Heart right ventricle (tissue), 16 donors: ENCODE data around the gene TIAL1. TPM values are rescaled to one million over a fixed set of nuclear protein-coding genes. Genes with fewer than 3 reads are reported as not detected.

Experiments used
- ATAC-seq, 8 donors: fragments of 200-7000 bp; cut with Tn5 transposase; one replicate each; pipeline ENCODE4 v1.9.1; 2020; ENCODE audit warnings: mild to moderate bottlenecking in 8 of 8, moderate library complexity in 8 of 8, moderate number of reproducible peaks in 1 of 8
- DNase-seq, 2 donors: peaks; one replicate each; pipeline ENCODE4 v3.0.0-alpha.2; 2020
- H3K27ac ChIP-seq, 10 donors: fragments of 200-600 bp; sonication (generic) in 2 of 10; one replicate each; pipeline versions ENCODE4 v1.5.0 to v1.8.0; 2020 to 2022; ENCODE audit warnings: mild to moderate bottlenecking in 3 of 10
- H3K27me3 ChIP-seq, 7 donors: fragments of 200-600 bp; one replicate each; pipeline ENCODE4 v1.8.0; 2021 to 2022; ENCODE audit warnings: mild to moderate bottlenecking in 2 of 7
- H3K36me3 ChIP-seq, 9 donors: fragments of 200-600 bp; sonication (generic) in 1 of 9; one replicate each; pipeline versions ENCODE4 v1.5.0 to v1.8.0; 2020 to 2022; ENCODE audit warnings: mild to moderate bottlenecking in 2 of 9
- H3K4me1 ChIP-seq, 9 donors: fragments of 200-600 bp; sonication (generic) in 1 of 9; one replicate each; pipeline versions ENCODE4 v1.5.0 to v1.8.0; 2020 to 2022; ENCODE audit warnings: mild to moderate bottlenecking in 4 of 9
- H3K4me3 ChIP-seq, 10 donors: fragments of 200-600 bp; sonication (generic) in 2 of 10; one replicate each; pipeline versions ENCODE4 v1.5.0 to v1.8.0; 2020 to 2022; ENCODE audit warnings: mild to moderate bottlenecking in 7 of 10, moderate library complexity in 2 of 10
- H3K9me3 ChIP-seq, 11 donors: fragments of 200-600 bp in 10 of 11; sonication (generic) in 2 of 11; one replicate each; pipeline versions ENCODE4 v1.5.0 to v1.8.0; 2013 to 2022; ENCODE audit warnings: mild to moderate bottlenecking in 2 of 11, control low read depth in 1 of 11, moderate library complexity in 1 of 11
- WGBS, 2 donors: extraction: QIAGEN DNeasy Blood & Tissue Kit; methylation state at CpG; one replicate each; pipeline ENCODE4 v1.1.7; 2013; ENCODE audit warnings: inconsistent platforms in 1 of 2; 5-methylcytosine and 5-hydroxymethylcytosine counted together
- intact Hi-C, 10 donors: fragments of 100-400 bp; cut with DNase I; formaldehyde crosslinking; loops; one replicate each; pipeline versions ENCODE4 v1.11.1 to v1.14.2; 2022
- polyA plus RNA-seq, 2 donors: library from polyadenylated mRNA; stranded (reverse); fragments of 200-250 nt; gene quantifications; one replicate each; pipeline ENCODE4 v1.2.3, GENCODE V29; 2013
- total RNA-seq, 10 donors: library from RNA; stranded (reverse); fragmentation: NEBNext Ultra II Directional in 3 of 10; extraction: Animal tissue kit (Norgen Biotek cat#: 25700) in 3 of 10; gene quantifications; one replicate each; pipeline versions ENCODE4 v1.2.1 to v1.2.4, GENCODE V29; 2021 to 2023
- TF ChIP-seq, protein P1 (sequence below), 9 donors: fragments of 200-600 bp; sonication (generic) in 2 of 9; IDR thresholded peaks; one replicate each; pipeline versions ENCODE4 v1.5.0 to v1.8.0; 2021 to 2022; ENCODE audit warnings: antibody characterized with exemption in 9 of 9, mild to moderate bottlenecking in 5 of 9, moderate library complexity in 1 of 9
- donor health status: Arrhythmogenic right ventricular cardiomyopathy.
- donor health status: ischemic (EF 13 %, LVEDD 7.1; RV severe dilation, severe dysfunction).
- donor health status: healthy with polysubstance abuse.
- donor health status: DM: no; HTN: yes; CAD: no.
- donor health status: DM: no; HTN: no; CAD: no.
- donor health status: ischemic (EF 25% LVEDD 6.9; RV normal size, moderate dysfunction).
- donor health status: ischemic (EF 25% LVEDD 5.7; RV mildly dilated, moderate dysfunction).
- donor health status: healthy.
- donor health status: DM: yes; HTN: yes; CAD: no.
- donor health status: Ischemic cardiomyopathy.
- donor health status: ischemic (EF 35%, LVEDD 5.7; RV mildly dilated, moderate dysfunction).
- donor health status: nonischemic (EF 11% LVEDD 7.7; RV severe dilation, severe dysfunction).
- donor health status: DM: yes; HTN: yes; CAD: no.
- donor health status: PGD.
- donor health status: ischemic (EF 29% LVEDD 5.4; RV normal size, mild dysfunction).
- donor health status: nonischemic (EF 23%, LVEDD 6.1; RV moderate dilation, normal function).

The TIAL1 gene
- total and polyA plus RNA-seq, 12 donors = 35.9 to 94.6 (median 69.9) TPM

DNA sequence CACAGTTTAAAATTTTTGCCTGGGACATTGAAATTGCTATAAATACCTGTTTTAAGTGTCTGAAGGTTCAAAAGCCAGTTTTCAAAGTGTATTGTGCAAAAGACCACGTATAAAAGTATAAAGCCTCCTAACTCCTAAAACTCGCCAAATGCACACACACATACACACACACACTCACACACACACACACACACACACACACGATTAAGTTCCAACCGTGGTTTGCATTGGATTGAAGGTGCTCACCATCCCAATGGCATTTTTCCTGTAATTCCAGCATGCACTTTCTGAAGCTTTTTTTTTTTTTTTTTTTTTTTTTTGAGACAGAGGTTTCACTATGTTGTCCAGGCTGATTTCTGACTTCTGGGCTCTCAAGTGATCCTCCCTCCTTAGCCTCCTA is 51.5 kb downstream of the TIAL1 start:
- intact Hi-C loops = no loop called here
- Histone ChIP-seq H3K4me1 (peaks cover 0 to 25% (median 16%) of the 10 kb centered on the region in 9 donors), H3K27ac (no peak overlapping the region), H3K4me3 (no peak overlapping the region), H3K27me3 (peaks cover 0 to 64% (median 49%) of the 10 kb centered on the region in 7 donors), H3K36me3 (no peaks in the 10 kb centered on the region), H3K9me3 (no peaks in the 10 kb centered on the region)
- DNase-seq (no peak), ATAC-seq (no peak)
- TF ChIP-seq, protein P1, sequence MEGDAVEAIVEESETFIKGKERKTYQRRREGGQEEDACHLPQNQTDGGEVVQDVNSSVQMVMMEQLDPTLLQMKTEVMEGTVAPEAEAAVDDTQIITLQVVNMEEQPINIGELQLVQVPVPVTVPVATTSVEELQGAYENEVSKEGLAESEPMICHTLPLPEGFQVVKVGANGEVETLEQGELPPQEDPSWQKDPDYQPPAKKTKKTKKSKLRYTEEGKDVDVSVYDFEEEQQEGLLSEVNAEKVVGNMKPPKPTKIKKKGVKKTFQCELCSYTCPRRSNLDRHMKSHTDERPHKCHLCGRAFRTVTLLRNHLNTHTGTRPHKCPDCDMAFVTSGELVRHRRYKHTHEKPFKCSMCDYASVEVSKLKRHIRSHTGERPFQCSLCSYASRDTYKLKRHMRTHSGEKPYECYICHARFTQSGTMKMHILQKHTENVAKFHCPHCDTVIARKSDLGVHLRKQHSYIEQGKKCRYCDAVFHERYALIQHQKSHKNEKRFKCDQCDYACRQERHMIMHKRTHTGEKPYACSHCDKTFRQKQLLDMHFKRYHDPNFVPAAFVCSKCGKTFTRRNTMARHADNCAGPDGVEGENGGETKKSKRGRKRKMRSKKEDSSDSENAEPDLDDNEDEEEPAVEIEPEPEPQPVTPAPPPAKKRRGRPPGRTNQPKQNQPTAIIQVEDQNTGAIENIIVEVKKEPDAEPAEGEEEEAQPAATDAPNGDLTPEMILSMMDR (IDR thresholded peaks at IDR 0.05) = no peak
- 64 to 71% methylated on average over 4 of the region's 4 CpGs for WGBS, 2 donors

DNA sequence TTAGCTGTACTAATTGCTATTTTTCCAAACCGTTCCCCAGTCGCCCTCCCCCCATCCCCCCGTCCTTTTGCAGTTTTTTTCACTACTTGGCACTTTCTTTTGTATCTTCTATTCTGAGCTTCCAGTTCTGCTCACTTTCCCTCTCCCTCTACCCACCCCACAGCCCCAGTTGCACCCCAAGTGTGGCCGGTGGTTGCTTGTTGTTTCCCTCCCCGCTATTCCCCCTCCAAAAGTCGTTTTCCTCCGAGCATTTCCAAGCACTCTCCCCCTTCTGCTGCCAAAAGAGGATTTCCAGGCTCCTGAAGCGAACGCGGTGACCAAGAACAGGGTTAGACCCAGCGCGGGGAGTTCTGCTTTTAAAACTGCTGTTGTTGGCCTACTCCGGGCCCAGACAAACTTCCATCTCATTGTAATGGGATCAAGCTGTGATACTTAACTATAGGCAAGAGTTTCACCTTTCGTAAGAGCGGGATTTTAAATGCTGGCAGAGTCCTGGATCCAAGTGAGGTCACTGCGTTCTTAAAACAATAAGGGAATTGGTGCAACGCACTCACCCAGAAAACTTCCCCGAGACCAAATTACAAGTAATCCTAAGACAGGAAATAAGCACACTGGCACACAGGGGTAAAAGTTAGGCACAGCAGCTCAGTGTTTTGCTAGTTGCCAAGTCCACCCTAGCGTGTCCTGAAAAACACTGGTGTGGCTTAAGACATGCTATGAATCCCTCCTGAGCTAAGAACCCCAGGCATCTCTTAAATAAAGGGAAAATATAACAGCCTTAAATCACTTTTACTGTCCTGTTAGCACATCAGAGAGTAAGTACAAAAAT is 52.7 kb downstream of the TIAL1 start:
- Histone ChIP-seq H3K27me3 (peaks cover 0 to 58% (median 49%) of the 10 kb centered on the region in 7 donors), H3K27ac (no peak overlapping the region), H3K9me3 (no peaks in the 10 kb centered on the region), H3K36me3 (no peaks in the 10 kb centered on the region), H3K4me1 (peaks cover 0 to 34% (median 16%) of the 10 kb centered on the region in 9 donors), H3K4me3 (peak overlapping the region in 6 of 10 donors; percentile 65 to 85 (median 68))
- no peak for DNase-seq
- TF ChIP-seq, protein P1 (IDR thresholded peaks at IDR 0.05) = no peak
- no peak for ATAC-seq
- intact Hi-C loops = loop anchor here in 4 of 10 donors (2.0 to 5.0 kb wide), 3 partner anchors 345 to 457 kb away; no protein-coding TSS in a partner anchor
- 65 to 67% methylated on average over 19 of the region's 19 CpGs for WGBS, 2 donors

DNA sequence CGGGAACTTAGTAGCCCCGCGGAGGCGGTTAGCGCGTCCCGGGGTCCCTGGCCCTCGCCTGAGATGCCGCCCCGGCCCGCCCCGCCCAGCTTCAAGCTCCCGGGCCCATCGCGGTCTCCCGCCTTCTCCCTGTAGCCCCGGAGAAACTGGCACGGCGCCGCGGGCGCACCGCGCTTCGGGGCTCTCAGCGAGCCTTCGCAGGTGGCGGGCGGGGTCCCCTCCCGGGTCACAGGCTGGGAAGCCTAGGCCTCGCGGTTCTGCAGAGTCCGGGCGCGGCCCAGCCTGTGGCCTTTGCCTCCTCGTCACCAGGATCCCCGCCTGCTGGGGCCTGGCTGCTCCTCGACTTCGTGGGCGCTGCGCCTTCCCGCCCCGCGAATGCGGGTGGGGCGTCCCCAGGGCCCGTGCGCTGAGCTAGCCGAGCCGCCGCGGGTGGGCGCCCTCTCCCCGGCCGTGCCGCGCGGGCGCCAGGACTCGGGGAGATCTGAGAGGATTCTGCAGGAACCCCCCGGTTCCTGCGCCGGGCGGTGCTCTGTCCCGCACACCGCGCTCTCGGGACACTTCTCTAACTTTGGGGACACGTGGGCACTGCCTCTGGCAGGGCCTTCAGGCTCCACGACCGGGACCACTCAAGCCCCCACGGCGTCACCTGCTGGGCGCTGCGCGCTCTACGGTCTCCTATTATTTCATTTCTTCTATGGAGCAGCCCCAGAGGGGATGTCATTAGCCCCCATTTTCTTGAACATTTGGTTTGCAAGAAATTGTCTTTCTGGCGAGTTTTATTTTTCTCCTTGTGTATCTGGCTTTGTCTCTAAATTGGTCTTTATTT is 53.6 kb downstream of the TIAL1 start:
- intact Hi-C loops = loop anchor here in 4 of 10 donors (2.0 to 5.0 kb wide), 3 partner anchors 344 to 456 kb away; no protein-coding TSS in a partner anchor
- Histone ChIP-seq H3K27ac (peak overlapping the region in 8 of 10 donors; percentile 40 to 89 (median 66)), H3K4me3 (peak overlapping the region; percentile 42 to 85 (median 65)), H3K9me3 (no peaks in the 10 kb centered on the region), H3K36me3 (no peaks in the 10 kb centered on the region), H3K4me1 (peaks cover 0 to 43% (median 16%) of the 10 kb centered on the region in 9 donors), H3K27me3 (peaks cover 0 to 51% (median 48%) of the 10 kb centered on the region in 7 donors)
- DNase-seq (peak; percentile 54 to 58), ATAC-seq (peak; percentile 60 to 79 (median 70))
- TF ChIP-seq, protein P1 (IDR thresholded peaks at IDR 0.05) = peak in 8 of 9 donors; percentile 17 to 66 (median 54)
- 1% methylated on average over 73 to 76 of the region's 78 CpGs for WGBS, 2 donors
